NCI-H510A (cell line): Measurements from ENCODE around the gene VMAC.

ENCODE experiments used
- DNase-seq: peaks from one replicate; lab custom pipeline; 2025; lab: John Stamatoyannopoulos, UW

The VMAC gene

DNA sequence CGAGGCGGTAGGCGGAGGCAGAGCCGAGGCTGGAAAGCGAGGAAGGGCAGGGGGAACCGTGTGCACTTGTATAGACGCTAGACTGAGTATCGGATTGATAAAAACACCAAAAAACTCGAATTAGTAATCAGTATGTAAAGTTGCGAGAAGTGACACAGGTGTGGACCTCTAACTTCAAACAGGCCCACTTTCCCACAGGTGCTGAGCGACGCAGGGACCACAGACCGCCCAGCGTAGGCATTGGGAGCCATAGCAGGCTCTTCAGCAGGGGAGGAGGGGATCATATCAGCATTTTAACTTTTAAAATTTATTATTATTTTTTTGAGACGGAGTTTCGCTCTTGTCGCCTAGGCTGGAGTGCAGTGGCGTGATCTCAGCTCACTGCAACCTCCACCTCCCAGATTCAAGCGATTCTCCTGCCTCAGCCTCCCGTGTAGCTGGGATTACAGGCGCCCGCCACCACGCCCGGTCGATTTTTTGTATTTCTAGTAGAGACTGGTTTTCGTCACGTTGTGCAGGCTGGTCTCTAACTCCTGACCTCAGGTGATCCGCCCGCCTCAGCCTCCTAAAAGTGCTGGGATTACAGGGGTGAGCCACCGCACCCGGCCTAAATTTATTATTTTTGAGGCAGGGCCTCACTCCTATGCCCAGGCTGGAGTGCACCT, 574 bp downstream of the VMAC start:
- DNase-seq, result no peak

DNA sequence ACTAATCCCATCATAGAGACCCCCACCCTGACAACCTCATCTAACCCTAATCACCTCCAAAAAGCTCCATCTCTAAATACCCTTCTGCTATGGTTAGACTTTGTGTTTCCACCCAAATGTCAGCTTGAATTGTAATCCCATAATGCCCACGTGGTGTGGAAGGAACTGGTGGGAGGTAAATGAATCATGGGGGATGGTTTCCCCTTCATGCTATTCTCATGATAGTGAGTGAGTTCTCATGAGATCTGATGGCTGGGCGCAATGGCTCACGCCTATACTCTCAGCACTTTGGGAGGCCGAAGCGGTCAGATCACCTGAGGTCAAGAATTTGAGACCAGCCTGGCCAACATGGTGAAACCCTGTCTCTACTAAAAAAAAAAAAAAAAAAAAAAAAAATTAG, 2.6 kb downstream of the VMAC start:
- no peak for DNase-seq

GRCh38 chr19:5908773-5909442, 4.2 kb downstream of the VMAC start:
- DNase-seq, result no peak

GRCh38 chr19:5910638-5910907, 5.9 kb downstream of the VMAC start:
- no peak for DNase-seq

GRCh38 chr19:5911366-5911765, 6.7 kb downstream of the VMAC start:
- no peak for DNase-seq

DNA sequence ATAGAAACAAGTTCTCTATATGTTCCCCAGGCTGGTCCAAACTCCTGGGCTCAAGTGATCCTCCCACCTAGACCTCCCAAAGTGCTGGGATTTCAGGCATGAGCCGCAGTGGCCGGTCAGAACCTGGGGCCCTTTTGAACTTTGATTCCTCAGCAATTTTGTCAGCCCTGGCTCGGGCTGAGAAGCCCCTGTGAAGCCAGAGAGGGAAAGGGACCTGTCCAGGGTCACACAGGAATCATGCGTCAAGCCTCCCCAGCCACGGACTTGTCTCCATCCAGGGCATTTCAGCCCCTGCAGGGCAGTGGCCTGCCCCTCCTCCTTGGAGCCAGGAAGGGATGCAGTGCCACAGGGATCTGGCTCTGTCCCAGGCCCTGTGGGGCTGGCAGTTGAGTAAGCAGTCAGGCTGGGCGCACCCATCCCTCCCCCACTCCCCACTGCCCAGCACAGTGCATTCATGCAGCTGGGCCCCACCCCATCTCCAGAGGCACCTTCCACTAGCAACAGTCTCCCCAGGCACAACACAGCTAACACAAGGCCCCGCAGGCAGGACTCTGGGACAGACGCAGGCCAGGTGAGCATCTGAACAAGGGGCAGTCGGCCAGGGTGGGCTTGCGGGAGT, 9.2 kb downstream of the VMAC start, which contains the start of gene CAPS:
TSS of gene CAPS (plus strand) at position 516 of the 619 bp plus-strand sequence. CDS start 153 bp downstream, outside the sequence.
- no peak for DNase-seq

DNA sequence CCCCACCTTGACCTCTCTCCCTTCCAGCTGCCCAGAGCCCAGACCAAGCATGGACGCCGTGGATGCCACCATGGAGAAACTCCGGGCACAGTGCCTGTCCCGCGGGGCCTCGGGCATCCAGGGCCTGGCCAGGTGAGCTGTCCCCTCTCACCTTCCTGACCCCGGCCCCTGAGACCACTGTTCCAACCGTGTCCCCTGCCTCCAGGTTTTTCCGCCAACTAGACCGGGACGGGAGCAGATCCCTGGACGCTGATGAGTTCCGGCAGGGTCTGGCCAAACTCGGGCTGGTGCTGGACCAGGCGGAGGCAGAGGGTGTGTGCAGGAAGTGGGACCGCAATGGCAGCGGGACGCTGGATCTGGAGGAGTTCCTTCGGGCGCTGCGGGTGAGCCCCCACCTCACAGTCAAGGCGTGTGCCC, 9.7 kb downstream of the VMAC start:
- no peak for DNase-seq

GRCh38 chr19:5914946-5915781, 10.5 kb downstream of the VMAC start:
- DNase-seq, result no peak

GRCh38 chr19:5915782-5916165, 11.1 kb downstream of the VMAC start:
- no peak for DNase-seq

DNA sequence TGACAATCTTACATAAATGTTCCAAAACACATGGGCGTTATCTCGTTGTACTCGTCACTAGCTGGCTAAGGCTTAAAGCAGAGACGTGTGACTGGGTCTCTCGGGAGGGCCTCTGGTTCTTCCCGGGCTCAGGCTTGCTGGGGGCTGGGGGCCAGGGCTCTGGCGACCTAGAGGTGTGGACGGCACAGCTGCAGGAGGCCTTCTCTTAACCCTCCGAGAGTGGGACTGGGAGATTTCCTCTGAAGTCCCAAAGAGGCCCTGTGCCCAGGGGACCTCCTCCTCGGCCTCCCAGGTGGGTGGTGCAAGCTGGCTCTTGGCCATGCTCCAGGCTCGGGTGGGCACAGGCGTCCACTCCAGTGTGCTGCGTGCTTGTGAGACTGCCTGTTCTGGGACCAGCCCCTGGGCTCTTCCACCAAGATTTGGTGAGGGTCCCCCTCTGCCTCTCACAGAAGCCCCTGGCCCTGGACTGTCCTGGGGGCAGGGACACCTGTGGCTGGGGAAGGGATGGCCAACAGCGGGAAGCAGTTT, 11.6 kb downstream of the VMAC start:
- no peak for DNase-seq

DNA sequence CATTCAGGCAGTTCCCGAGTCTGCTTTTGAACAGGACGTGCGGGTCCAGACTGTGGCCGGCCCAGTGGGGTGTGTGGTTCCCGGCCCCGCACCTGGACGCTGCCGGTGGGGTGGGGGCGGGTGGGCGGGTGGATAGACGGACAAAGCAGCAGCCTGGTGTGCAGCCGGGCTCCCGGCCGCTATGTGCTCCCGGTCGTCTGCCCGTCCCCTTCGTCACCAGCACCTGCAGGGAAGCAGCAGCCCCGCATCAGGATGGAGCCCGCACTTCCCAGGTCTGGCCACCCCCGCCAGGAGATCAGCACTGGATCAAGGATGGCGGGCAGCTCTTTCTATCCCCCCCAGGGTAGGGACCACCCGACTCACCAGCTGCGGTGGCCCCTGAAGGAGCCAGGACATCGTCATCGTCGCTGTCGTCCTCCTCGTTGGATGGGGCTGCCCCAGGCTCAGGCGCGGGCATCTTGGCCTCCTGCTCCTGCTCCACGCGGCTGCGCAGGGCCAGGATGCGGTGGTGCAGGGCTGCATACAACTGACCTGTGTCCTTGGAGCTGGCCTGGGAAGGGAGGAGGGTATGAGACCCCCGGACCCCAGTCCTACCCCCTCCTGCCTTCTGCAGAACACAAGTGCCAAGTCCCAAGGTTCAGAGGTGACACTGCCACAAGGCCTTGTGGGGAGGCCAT, 12.9 kb downstream of the VMAC start:
- no peak for DNase-seq

DNA sequence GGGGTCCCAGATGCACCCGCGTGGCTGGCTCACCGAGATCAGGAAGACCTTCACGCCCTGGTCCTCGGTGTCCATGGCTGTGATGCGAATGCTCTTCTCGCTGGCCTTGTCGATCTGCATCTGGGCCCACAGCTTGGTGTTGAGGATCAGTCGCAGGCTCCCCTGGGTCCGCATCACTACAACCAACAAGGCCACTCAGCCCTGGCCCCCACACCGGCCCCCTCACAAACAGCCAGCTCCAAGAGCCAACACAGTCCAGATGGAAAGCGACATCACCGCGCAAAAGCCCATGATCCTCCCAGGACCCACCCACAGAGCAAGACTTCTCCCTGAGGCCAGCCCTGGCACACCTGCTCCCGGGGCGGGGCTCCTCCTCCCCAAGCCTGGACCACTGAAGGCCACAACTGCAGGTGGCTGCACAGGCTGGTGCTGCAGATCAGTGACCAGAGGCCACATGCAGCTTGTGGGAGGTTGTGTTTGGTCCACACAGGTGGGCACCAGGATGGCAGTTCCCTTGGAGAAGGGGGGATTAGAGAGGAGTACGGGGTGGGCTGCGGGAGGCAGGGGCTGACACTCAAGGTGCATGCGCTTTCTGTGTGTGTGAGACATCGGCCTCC, 13.9 kb downstream of the VMAC start:
- no peak for DNase-seq

- no peak for DNase-seq
These were observed 17.0 kb downstream of the VMAC start for GRCh38 chr19:5921516-5922160.

- DNase-seq, result no peak
These were observed 17.5 kb downstream of the VMAC start for GRCh38 chr19:5922161-5922545.

GRCh38 chr19:5923356-5923755, 18.7 kb downstream of the VMAC start:
- no peak for DNase-seq

DNA sequence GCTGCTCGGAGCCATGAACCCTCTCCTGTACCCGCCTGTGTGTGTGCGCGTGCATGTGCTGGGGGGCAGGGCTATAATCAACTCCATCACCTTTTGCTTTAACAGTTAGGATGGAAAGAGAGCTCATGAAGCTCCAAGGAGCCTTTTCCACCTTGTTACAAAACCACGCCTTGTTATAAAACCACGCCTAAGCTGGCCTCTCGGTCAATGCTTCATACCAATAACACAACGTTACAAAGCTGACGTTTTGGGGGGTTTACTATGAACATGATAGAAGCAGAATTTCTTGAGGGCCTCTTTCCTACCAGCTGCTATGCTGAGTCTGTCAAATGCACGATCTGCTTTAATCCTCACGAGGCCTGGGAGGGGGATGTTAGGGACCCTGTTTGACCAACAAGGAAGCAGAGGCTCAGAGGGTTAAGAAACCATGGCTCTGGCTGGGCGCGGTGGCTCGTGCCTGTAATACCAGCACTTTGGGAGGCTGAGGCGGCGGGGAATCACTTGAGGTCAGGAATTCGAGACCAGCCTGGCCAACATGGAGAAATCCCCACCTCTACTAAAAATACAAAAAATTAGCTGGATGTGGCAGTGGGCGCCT, 21.3 kb downstream of the VMAC start:
- no peak for DNase-seq

- no peak for DNase-seq
These were observed 22.2 kb downstream of the VMAC start for GRCh38 chr19:5926641-5927440.

DNA sequence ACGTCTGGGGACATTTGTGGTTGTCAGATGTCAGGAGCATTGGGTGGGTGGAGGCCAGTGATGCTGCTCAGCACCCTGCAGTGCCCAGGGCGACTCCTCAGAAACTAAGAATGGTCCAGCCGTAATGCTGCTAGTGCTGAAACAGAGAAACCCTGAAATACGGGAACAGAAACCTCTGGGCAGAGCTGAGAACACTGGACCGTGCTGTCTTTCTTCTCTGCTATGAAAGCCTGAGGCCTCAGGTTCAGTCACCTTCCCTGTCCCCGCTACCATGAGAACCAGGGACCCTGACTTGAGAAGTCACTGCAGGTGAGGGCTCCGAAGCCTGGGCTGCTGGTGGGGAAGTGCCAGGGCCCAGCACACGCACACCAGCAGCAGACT, 22.8 kb downstream of the VMAC start:
- DNase-seq, result no peak

DNA sequence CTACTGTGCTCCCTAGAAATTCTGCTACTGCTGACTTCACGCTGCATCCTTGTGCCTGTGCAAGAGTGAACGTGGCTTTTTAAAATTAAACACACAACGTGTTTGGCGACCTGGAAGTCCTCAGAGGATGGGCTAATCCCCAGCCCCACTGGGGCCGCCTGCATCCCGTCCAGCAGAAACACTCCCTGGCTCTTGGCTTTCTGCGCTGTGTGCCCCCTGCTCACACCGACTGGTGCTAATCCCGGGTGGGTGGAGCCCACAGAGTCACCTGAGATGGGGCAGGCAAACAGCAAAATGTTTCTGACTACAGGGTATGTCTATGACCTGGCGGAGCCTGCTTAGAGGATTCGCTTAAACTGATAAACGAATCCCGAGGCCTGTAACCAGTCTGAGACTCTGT, 24.5 kb downstream of the VMAC start:
- DNase-seq, result no peak

DNA sequence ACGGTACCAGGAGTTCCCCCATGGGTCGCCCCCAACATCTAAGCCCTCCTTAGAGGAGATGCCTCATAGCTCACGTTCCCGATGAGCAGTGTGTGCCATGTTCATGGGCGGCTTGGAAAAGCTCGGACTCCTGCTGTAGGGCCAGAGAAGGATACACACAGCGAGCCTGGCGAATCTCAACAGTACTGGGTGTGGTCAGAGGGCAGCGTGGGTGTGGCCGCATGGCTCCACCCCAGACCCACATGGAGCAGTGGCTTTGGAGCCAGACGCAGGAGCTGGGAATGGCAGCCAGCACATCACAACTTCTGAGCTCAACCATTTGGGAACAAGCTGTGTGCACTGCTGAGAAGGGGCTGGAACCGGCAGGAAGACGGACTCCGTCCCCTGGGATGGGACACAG, 25.0 kb downstream of the VMAC start:
- no peak for DNase-seq
